ENCODE data around the gene RANGRF.

Gene RANGRF

DNA sequence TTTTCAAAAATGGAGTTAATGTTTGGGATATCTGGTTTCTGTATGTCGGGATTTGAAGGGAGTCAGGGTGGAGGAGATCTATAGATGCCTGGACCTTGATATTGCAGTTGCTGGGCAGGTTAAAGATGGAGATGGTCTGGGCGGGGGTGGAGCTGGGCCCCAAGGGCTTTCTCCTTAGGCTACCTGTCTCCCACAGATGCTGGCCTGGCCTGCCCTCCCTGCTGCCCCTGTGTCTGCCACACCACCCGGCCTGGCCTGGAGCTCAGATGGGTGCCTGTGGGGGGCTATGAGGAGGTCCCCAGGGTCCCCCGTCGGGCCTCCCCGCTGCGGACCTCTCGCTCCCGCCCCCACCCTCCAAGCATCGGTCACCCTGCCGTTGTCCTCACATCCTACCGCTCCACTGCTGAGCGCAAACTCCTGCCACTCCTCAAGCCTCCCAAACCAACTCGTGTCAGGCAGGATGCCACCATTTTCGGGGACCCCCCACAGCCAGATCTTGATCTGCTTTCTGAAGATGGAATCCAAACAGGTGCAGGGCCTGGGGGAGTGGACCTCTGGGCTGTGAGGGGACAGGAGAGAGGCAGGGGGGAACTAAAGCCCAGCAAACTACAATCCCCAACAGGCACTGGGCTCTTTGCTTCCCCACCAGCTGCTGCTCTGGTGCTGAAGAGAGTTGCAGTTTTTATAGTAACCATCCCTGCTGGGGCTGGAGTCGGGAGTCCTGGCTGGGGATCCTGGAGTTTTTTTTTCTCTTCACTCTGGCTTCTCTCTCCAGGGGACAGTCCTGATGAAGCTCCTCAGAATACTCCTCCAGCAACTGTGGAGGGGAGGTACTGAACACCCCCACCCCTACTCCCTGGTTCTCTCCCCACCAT is 24.5 kb downstream of the RANGRF start:
- no peak overlapping the region for H3K4me3 ChIP-seq (ENCODE audit: control insufficient read depth, low read depth, low read length)
- DNase-seq (ENCODE audit: low read depth) = no peak
- no peak for TF ChIP-seq CTCF (conservative IDR thresholded peaks at IDR 0.05; ENCODE audit: control insufficient read depth, insufficient read depth, low read depth, low read length)

DNA sequence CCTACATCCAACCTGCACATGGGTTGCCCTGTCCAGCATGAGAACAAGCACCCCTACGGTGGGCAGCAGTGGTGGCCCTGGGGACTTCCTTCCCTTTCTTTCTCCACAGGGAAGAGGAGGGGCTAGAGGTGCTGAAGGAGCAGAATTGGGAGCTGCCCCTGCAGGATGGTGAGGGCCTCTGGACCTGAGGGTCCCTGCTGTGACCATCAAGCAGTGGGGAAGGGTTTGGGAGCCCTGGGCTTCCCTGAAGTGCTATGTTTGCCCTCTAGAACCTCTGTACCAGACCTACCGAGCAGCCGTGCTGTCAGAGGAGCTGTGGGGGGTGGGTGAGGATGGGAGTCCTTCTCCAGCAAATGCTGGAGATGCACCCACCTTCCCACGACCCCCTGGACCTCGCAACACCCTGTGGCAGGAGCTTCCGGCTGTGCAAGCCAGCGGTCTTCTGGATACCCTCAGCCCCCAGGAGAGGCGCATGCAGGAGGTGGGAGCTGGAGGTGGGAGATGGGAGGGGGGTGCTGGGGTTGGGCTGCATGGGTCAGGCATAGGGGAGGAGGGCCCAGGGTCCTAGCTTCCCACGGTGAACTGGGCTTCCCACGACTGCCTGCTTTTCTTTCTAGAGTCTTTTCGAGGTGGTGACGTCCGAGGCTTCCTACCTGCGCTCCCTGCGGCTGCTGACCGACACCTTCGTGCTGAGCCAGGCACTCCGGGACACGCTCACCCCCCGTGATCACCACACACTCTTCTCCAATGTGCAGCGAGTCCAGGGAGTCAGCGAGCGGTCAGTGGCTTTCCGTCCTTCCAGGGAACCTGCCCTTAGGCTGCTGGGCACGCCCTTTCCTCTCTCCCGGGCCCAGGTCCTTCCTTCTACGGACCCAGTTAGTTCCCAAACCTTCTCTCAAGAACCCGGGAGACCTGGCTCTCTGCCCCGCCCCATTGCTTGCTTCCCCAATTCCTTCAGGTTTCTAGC is 26.6 kb downstream of the RANGRF start:
- no peak for DNase-seq (ENCODE audit: low read depth)
- no peak overlapping the region for H3K4me3 ChIP-seq (ENCODE audit: control insufficient read depth, low read depth, low read length)
- no peak for TF ChIP-seq CTCF (conservative IDR thresholded peaks at IDR 0.05; ENCODE audit: control insufficient read depth, insufficient read depth, low read depth, low read length)

- H3K4me3 ChIP-seq (ENCODE audit: control insufficient read depth, low read depth, low read length) = no peak overlapping the region
- DNase-seq (ENCODE audit: low read depth) = no peak
- no peak for TF ChIP-seq CTCF (conservative IDR thresholded peaks at IDR 0.05; ENCODE audit: control insufficient read depth, insufficient read depth, low read depth, low read length)
These were observed 27.3 kb downstream of the RANGRF start for GRCh38 chr17:8315764-8316217.

GRCh38 chr17:8318010-8318935 is 29.8 kb downstream of the RANGRF start:
- no peak for TF ChIP-seq CTCF (conservative IDR thresholded peaks at IDR 0.05; ENCODE audit: control insufficient read depth, insufficient read depth, low read depth, low read length)
- DNase-seq (ENCODE audit: low read depth) = no peak
- H3K4me3 ChIP-seq (ENCODE audit: control insufficient read depth, low read depth, low read length) = no peak overlapping the region

- H3K4me3 ChIP-seq (ENCODE audit: control insufficient read depth, low read depth, low read length) = no peak overlapping the region
- TF ChIP-seq CTCF (conservative IDR thresholded peaks at IDR 0.05; ENCODE audit: control insufficient read depth, insufficient read depth, low read depth, low read length) = no peak
- DNase-seq (ENCODE audit: low read depth) = no peak
These were observed 31.8 kb downstream of the RANGRF start for GRCh38 chr17:8320262-8320661.

DNA sequence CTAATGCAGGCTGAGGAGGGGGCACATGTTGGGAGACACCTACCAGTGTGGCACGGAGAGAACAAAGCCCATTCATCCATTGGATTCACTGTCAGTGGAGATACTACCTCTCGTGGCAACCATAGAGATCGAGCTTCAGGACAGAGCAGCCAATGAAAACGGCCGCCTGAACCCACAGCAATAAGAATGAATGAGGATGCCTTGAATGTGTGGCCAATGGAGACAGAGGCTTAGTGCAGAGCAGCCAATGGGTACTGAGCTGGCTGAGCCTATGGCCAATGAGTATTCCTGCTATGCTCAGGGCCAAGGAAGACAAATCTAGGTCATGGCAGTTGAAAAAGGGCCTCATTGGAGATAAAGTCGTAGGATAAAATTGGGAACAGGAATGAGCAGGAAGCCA is 32.5 kb downstream of the RANGRF start:
- no peak for TF ChIP-seq CTCF (conservative IDR thresholded peaks at IDR 0.05; ENCODE audit: control insufficient read depth, insufficient read depth, low read depth, low read length)
- no peak overlapping the region for H3K4me3 ChIP-seq (ENCODE audit: control insufficient read depth, low read depth, low read length)
- no peak for DNase-seq (ENCODE audit: low read depth)
